GM18873 (cell line): ENCODE results near the gene ELMO3.

Source experiments
- ATAC-seq: cut with Tn5 transposase; IDR thresholded peaks from one replicate; pipeline ENCODE4 v1.9.1; 2021; ENCODE audit warnings: mild to moderate bottlenecking, moderate library complexity, moderate number of reproducible peaks; ENCODE audit not compliant: unreplicated experiment, low FRiP score

The ELMO3 gene

DNA sequence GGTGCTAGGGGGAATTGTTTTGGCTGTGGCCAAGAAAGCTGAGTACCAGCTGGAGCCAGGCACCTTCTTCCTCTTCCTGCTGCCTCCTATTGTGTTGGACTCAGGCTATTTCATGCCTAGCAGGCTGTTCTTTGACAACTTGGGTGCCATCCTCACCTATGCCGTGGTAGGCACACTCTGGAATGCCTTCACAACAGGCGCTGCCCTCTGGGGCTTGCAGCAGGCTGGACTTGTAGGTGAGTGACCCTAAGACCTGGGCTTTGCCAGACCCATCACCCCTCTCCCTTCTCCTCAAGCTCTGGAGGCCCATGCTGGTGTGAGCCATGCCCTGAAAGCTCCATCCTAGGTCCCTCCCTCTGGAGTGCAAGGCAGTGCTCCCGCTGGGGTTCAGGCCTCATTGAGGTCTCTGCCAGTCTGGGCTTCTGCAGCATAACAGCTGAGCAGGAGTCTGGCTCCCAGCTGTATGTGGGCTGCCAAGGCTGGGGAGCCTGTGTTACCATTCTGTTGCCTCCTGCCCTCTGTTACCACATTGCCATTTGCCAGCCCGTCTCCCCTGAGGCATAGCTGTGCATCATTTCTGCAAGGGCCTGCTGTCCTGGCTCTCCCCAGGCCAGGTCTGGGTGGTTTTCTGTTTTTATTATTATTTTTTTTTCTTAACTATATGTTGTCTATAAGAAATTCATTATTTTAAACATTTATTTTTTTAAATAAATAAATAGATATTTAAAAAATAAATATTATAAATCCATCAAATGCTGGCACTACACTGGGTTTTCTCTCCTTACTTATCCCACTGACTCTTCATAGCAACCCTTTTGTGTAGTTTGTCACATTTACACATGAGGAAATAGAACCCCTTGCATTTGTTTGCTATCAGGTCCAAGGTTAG is 53.9 kb downstream of the ELMO3 start:
- ATAC-seq = no peak
